Neural progenitor cell (in vitro differentiated cells): Measurements from ENCODE around the gene PLCH2.

ENCODE experiments used
- CTCF ChIP-seq: fragments of 200-600 bp; sonication (generic); IDR thresholded peaks from 2 replicates; pipeline ENCODE4 v1.5.1; 2017; ENCODE audit warnings: antibody characterized with exemption, mild to moderate bottlenecking
- EZH2 ChIP-seq: fragments of 200-600 bp; sonication (generic); IDR thresholded peaks from 2 replicates; pipeline ENCODE4 v1.6.1; 2017; ENCODE audit warnings: antibody characterized with exemption, mild to moderate bottlenecking, moderate library complexity
- EZH2phosphoT487 ChIP-seq: fragments of 200-600 bp; sonication (generic); IDR thresholded peaks from 2 replicates; pipeline ENCODE4 v1.6.1; 2017; ENCODE audit warnings: antibody characterized with exemption

- TF ChIP-seq CTCF (peak; percentile 56), EZH2 (no peak), EZH2phosphoT487 (no peak)
These were observed 78.7 kb downstream of the PLCH2 start for GRCh38 chr1:2554621-2555387.
